GM12873 (cell line): ENCODE measurements around the gene FBXW12.
"Not testable (repeated sequence)": the region's sequence is repeated elsewhere in the genome, so short reads cannot be mapped to it uniquely, and the experiment has no call there.

Experiments used
- TF ChIP-seq, protein P1 (sequence below): IDR thresholded peaks from 2 replicates; pipeline ENCODE4 v1.5.1; 2012; ENCODE audit warnings: low read depth, mild to moderate bottlenecking, moderate library complexity, low read length, control low read depth; ENCODE audit not compliant: insufficient read depth; ENCODE audit errors: missing control alignments

FBXW12 gene

DNA sequence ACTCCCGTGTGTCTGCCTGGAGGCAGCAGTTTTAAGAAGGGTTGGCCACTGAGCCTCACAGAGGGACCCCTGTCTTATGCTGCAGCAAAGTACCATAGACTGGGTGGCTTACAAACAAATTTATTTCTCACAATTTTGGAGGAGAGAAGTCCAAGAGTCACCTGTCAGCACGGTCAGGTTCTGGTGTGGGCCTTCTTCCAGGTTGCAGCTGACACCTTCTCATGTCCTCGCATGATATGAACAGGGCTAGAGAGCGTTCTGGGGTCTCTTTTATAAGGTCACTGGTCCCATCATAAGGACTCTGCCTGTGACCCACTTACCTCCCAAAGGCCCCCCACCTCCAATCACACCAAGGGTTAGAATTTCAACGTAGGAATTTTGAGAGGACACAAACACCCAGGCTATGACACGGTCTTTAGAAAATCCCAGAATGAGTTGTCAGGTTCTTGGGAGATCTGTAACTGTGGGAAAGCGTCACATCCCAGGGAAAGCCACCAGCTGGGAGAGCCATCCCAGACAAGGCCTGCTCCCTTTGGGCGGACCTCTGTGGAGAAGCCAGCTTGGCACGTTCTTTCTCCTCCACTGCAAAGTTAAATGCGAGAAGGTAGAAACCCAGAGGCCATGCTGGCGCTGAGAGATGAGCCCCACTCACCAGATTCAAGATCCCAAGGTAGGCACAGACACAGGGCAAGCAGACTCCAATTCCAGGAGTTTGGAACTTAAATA is at the start of gene FBXW12:
TSS of gene FBXW12 (plus strand) at position 569 of the 726 bp plus-strand sequence. CDS start 549 bp downstream, outside the sequence.
- TF ChIP-seq, protein P1, sequence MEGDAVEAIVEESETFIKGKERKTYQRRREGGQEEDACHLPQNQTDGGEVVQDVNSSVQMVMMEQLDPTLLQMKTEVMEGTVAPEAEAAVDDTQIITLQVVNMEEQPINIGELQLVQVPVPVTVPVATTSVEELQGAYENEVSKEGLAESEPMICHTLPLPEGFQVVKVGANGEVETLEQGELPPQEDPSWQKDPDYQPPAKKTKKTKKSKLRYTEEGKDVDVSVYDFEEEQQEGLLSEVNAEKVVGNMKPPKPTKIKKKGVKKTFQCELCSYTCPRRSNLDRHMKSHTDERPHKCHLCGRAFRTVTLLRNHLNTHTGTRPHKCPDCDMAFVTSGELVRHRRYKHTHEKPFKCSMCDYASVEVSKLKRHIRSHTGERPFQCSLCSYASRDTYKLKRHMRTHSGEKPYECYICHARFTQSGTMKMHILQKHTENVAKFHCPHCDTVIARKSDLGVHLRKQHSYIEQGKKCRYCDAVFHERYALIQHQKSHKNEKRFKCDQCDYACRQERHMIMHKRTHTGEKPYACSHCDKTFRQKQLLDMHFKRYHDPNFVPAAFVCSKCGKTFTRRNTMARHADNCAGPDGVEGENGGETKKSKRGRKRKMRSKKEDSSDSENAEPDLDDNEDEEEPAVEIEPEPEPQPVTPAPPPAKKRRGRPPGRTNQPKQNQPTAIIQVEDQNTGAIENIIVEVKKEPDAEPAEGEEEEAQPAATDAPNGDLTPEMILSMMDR: no peak

DNA sequence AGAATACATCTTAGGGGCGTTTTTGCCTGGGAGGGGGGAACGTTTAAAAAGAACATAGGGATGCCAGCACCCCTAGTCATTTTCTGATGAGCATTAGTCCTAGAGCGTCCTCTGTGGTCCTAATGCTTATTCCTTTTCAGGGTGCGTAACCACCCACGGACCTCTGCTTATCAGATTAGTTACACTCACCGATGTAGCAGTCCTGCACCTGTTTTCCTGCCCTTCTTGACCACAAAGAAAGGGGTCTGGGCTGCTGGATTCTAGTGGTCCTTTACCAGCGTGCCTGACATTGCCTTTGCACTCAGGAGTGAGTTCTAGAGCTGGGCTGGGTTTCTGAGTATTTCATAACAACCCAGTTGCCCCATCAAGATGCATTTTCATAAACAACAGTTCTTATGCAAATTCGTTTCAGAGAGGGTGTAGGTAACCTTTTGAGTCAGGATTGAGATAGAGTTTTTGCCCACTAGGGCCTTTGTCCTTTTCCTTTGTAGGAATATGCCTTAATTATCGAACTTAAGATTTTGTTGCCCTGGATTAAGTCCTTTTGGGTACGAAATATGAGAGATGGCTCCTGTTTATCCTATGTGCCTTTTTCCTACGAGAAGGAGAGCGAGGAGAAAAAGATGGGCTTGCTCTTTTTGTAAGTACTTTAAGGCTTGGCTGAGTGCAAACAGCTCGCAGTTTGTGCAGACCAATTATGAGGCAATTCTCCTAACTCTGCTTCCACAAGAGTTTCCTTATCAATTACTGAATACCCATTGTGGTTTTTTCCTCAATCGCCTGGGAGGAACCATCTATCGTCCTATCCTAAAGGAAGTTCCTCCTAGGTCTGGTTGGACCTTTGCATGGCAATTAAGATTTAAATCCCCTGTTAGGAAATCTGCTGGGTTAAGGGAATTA is 38.4 kb upstream of the FBXW12 start, which contains the start of gene SPINK8:
TSS of gene SPINK8 (minus strand) at position 316 of the 900 bp plus-strand sequence. CDS start 5,320 bp downstream, outside the sequence.
- TF ChIP-seq, protein P1: not testable (repeated sequence)

GRCh38 chr3:48334605-48335004 is 37.4 kb upstream of the FBXW12 start:
- TF ChIP-seq, protein P1: no peak

DNA sequence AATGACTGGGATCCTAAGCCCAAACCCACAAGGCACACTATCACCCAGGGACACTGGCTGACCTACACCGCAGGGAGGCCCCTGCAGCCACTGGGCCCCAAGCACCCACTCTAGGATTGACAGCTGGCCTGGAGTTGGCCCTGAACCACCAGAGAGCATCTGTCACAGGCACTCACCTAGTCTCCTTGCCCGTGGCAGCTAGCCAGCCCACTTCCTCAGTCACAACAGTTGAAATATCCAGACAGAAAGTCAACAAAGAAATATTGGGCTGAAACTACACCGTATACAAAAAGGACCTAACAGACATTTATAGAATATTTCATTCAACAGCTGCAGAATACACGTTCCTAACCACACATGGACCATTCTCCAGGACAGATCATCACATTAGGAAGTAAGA is 33.4 kb upstream of the FBXW12 start:
- TF ChIP-seq, protein P1: no peak

GRCh38 chr3:48343432-48343831 is 28.6 kb upstream of the FBXW12 start:
- TF ChIP-seq, protein P1: no peak

DNA sequence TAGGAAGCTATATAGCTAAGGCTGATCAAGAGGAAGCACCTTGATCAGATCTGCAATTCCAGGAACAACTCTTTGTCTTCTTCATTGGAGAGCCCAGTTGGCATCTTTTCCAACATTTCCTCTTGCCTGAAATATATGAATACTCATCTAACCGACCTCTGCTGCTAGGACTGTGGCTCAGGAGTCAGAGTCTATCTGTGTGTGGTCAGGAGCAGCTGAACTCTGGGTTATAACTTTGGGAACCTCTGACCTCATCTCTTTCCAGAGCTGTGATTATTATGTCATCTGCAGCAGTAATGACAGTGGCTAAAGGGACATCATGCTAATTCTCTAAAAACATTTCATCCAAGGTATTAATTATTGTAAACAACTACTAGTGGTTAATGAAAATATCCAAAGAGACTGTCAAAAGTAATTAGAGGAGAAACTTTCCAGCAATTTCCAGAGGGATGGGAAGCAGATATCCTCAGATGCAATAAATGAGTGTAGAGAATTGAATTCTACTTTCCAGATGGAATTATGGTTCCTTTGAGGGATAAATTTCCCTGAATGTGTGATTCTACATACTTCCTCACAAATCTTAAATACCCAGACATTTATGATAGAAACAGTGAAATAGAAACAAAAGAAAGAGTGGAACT is 27.0 kb upstream of the FBXW12 start:
- TF ChIP-seq, protein P1: no peak
